Small intestine (tissue), 7 donors: ENCODE data around the gene LY6G6C. TPM values are rescaled to one million over a fixed set of nuclear protein-coding genes. Genes with fewer than 3 reads are reported as not detected.

ENCODE experiments used
- DNase-seq, 2 donors: peaks; one replicate each; pipeline versions ENCODE4 v3.0.0 to v3.0.0-alpha.2; 2013
- FAIRE-seq: peaks from 2 replicates; lab custom pipeline; 2012; peaks lifted over from hg19 to GRCh38; lab: Jason Lieb, UNC
- H3K27ac ChIP-seq, 3 donors: one replicate each; pipeline ENCODE4 v1.5.1; 2013; ENCODE audit warnings: low read length in 2 of 3, mild to moderate bottlenecking in 2 of 3, control low read depth in 1 of 3, inconsistent platforms in 1 of 3, low read depth in 1 of 3, moderate library complexity in 1 of 3
- H3K27me3 ChIP-seq, 3 donors: one replicate each; pipeline ENCODE4 v1.6.1; 2013; ENCODE audit warnings: low read length in 3 of 3, inconsistent platforms in 1 of 3; ENCODE audit not compliant: control insufficient read depth in 3 of 3, insufficient read depth in 3 of 3
- H3K36me3 ChIP-seq, 3 donors: one replicate each; pipeline ENCODE4 v1.6.1; 2013; ENCODE audit warnings: low read length in 3 of 3, inconsistent platforms in 1 of 3, low read depth in 1 of 3, mild to moderate bottlenecking in 1 of 3, moderate library complexity in 1 of 3; ENCODE audit not compliant: control insufficient read depth in 3 of 3, insufficient read depth in 2 of 3
- H3K4me1 ChIP-seq, 3 donors: one replicate each; pipeline ENCODE4 v1.6.1; 2013; ENCODE audit warnings: low read length in 2 of 3, inconsistent platforms in 1 of 3, low read depth in 1 of 3, mild to moderate bottlenecking in 1 of 3, moderate library complexity in 1 of 3; ENCODE audit not compliant: control insufficient read depth in 3 of 3, insufficient read depth in 2 of 3
- H3K4me3 ChIP-seq, 3 donors: one replicate each; pipeline ENCODE4 v1.5.1; 2013; ENCODE audit warnings: low read length in 3 of 3, control low read depth in 1 of 3, inconsistent platforms in 1 of 3, low read depth in 1 of 3, mild to moderate bottlenecking in 1 of 3, moderate library complexity in 1 of 3
- H3K9me3 ChIP-seq, 2 donors: one replicate each; pipeline ENCODE4 v1.6.1; 2013; ENCODE audit warnings: low read depth in 1 of 2, low read length in 1 of 2; ENCODE audit not compliant: control insufficient read depth in 2 of 2, insufficient read depth in 1 of 2
- WGBS, 3 donors: extraction: QIAGEN DNeasy Blood & Tissue Kit; methylation state at CpG; one replicate each; pipeline ENCODE4 v1.1.7; 2013; 5-methylcytosine and 5-hydroxymethylcytosine counted together
- polyA plus RNA-seq, 4 donors: library from polyadenylated mRNA; stranded (reverse) in 3 of 4; unstranded in 1 of 4; fragments of 200-250 nt in 3 of 4; fragments of 120-200 nt in 1 of 4; gene quantifications; one replicate each; pipeline versions ENCODE4 v1.2.1 to v1.2.3, GENCODE V29; 2013
- donor health status: healthy with polysubstance abuse.
- donor health status: control.
- donor health status: control.
- donor health status: Bipolar disorder and iron deficiency.
- donor health status: healthy.

The LY6G6C gene
- polyA plus RNA-seq, 4 donors: 0.18 TPM; not detected in 3

GRCh38 chr6:31700740-31701401 is 20.7 kb downstream of the LY6G6C start:
- 45 to 72% (median 64%) methylated on average over 5 of the region's 5 CpGs for WGBS, 3 donors
- H3K27me3 ChIP-seq: no peaks in the 10 kb centered on the region
- FAIRE-seq: no peak
- peaks cover 0 to 21% (median 4%) of the 10 kb centered on the region in 3 donors for H3K4me1 ChIP-seq
- no peak overlapping the region for H3K4me3 ChIP-seq
- H3K9me3 ChIP-seq: no peaks in the 10 kb centered on the region
- peaks cover 0 to 45% (median 4%) of the 10 kb centered on the region in 3 donors for H3K36me3 ChIP-seq
- H3K27ac ChIP-seq: peak overlapping the region in 2 of 3 donors; percentile 21 to 39
- peak in 1 of 2 donors; percentile 50 for DNase-seq

- Histone ChIP-seq H3K27me3 (no peaks in the 10 kb centered on the region), H3K4me3 (no peak overlapping the region), H3K4me1 (peaks cover 0 to 18% (median 4%) of the 10 kb centered on the region in 3 donors), H3K36me3 (peaks cover 7 to 76% (median 9%) of the 10 kb centered on the region in 3 donors), H3K27ac (no peak overlapping the region), H3K9me3 (no peaks in the 10 kb centered on the region)
- 47 to 62% (median 48%) methylated on average over 3 of the region's 3 CpGs for WGBS, 3 donors
- no peak for DNase-seq
- FAIRE-seq: no peak
Observed at GRCh38 chr6:31697555-31697954, 24.0 kb downstream of the LY6G6C start.

DNA sequence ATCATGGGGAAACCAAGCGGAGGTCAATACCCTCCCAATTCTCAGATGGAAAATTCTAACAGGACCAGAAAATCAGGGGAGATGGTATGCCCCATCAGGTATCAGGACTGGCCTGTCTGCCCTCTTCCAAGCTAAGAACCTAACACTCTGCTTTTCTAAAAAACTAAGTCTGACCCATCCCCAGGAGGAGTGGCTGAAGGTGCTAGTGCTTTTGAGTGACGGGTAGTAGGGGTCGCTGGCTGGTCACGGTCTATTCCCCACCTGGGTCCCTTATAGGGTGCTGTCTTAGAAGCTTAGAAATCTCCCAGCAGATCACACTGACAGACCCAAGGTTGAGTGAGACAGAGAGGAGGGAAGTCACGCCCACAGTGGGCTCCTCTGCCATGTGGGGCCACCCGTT is 28.0 kb downstream of the LY6G6C start:
- Histone ChIP-seq H3K36me3 (peaks cover 9 to 86% (median 14%) of the 10 kb centered on the region in 3 donors), H3K27ac (no peak overlapping the region), H3K4me3 (no peak overlapping the region), H3K9me3 (no peaks in the 10 kb centered on the region), H3K4me1 (peaks cover 0 to 15% (median 0%) of the 10 kb centered on the region in 3 donors), H3K27me3 (no peaks in the 10 kb centered on the region)
- FAIRE-seq (no peak), DNase-seq (no peak)
- 93 to 95% (median 94%) methylated on average over 6 of the region's 6 CpGs for WGBS, 3 donors

DNA sequence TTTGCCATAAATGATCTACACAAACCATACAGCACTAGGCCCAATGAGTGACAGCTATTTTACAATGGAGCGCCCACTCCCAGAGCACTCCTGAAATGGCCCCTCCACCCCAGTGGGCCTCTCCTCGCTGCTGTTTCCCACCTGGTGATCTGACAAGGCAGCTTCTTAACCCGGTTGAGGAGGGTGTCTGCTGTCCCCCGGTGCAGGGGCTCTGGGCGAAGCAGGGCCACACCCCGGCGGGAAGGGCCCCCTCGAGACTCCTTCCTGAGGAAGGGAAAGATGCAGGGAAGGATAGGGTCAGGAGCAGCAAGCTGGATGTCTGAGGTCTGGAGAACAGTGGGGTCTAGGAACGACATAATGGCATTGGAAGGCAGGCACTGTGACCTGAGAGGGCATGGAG is 28.7 kb downstream of the LY6G6C start:
- DNase-seq: no peak
- WGBS, 3 donors: 91 to 96% (median 93%) methylated on average over 8 to 9 of the region's 9 CpGs

GRCh38 chr6:31692353-31692752 is 29.2 kb downstream of the LY6G6C start:
- 82 to 89% (median 88%) methylated on average over 4 of the region's 4 CpGs for WGBS, 3 donors
- Histone ChIP-seq H3K27ac (no peak overlapping the region), H3K4me1 (peaks cover 0 to 15% (median 0%) of the 10 kb centered on the region in 3 donors), H3K36me3 (peaks cover 8 to 91% (median 14%) of the 10 kb centered on the region in 3 donors), H3K4me3 (no peak overlapping the region), H3K9me3 (no peaks in the 10 kb centered on the region), H3K27me3 (no peaks in the 10 kb centered on the region)
- no peak for FAIRE-seq
- no peak for DNase-seq

More for the DNA sequence above, 28.7 kb downstream of the LY6G6C start:
- H3K36me3 ChIP-seq: peaks cover 9 to 91% (median 14%) of the 10 kb centered on the region in 3 donors
- no peak overlapping the region for H3K27ac ChIP-seq
- H3K4me1 ChIP-seq: peaks cover 0 to 15% (median 0%) of the 10 kb centered on the region in 3 donors
- no peaks in the 10 kb centered on the region for H3K9me3 ChIP-seq
- H3K4me3 ChIP-seq: no peak overlapping the region
- no peaks in the 10 kb centered on the region for H3K27me3 ChIP-seq
- no peak for FAIRE-seq

GRCh38 chr6:31691564-31692108 is 29.9 kb downstream of the LY6G6C start:
- peaks cover 8 to 93% (median 14%) of the 10 kb centered on the region in 3 donors for H3K36me3 ChIP-seq
- DNase-seq (no peak), FAIRE-seq (no peak)
- no peaks in the 10 kb centered on the region for H3K27me3 ChIP-seq
- H3K9me3 ChIP-seq: no peaks in the 10 kb centered on the region
- H3K4me1 ChIP-seq: peaks cover 0 to 15% (median 0%) of the 10 kb centered on the region in 3 donors
- H3K4me3 ChIP-seq: no peak overlapping the region
- H3K27ac ChIP-seq: no peak overlapping the region
- WGBS, 3 donors: 95% methylated on average over 12 of the region's 12 CpGs

DNA sequence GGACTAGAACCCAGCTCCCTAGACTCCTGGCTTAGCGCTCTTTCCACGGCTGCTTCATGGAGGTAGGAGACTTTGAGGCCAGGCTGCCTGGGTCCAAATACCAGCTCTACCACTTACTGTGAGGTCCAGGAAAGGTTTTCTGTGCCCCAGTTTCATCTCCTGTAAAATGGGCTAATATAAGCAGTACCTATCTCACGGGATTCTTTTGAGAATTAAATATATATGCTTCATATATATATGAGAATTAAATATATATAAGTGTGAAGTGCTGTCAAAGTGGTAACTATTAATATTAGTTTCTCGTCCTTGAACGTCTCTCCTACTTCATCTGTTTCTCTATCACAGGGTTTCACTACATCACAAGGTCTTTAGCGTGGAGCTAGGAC is 30.5 kb downstream of the LY6G6C start:
- Histone ChIP-seq H3K4me3 (no peak overlapping the region), H3K9me3 (no peaks in the 10 kb centered on the region), H3K4me1 (peaks cover 0 to 15% (median 0%) of the 10 kb centered on the region in 3 donors), H3K36me3 (peaks cover 13 to 94% (median 16%) of the 10 kb centered on the region in 3 donors), H3K27ac (peak overlapping the region in 2 of 3 donors; percentile 71 to 92), H3K27me3 (no peaks in the 10 kb centered on the region)
- FAIRE-seq (no peak), DNase-seq (no peak)
- 83 to 90% (median 89%) methylated on average over 6 of the region's 6 CpGs for WGBS, 3 donors

DNA sequence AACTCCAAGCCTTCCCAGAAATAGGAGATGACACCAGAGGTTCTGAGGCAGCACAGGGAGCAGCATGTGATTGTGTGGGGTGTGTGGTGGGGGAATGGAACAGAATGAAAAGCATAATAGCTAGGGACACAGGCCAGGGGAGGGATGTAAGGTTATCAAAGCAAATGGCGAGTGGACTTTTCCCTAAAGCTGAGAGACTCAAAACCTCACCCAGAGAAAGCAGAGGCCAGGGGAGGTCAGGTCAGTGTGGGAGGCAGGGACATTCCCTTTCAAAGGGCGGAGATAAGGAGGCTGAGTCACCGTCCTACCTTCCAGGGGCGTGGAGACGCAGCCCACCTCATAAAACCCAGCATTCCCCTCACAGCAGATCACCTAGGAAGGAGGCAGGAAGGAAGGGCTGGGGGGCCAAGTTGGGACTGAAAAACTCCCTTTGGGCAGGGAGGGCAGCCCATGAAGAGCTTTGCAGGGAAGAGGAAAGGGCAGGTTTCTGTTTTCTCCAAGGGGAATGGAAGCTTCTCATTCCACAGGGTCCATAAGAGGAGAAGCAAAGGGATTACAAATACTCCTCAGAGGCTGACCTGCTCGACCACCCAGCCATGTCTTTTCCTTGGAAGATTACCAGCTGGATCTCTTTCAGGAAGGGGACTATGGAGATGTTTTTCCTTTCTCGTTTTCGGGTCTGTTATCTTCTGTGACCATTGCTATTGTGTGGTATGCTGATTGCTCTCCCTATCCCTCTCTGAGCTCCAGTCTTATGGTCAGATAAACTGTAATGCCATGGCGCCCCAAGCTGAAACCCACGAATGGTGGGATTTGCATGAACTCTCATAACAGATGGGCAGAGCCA is 31.1 kb downstream of the LY6G6C start:
- Histone ChIP-seq H3K4me3 (no peak overlapping the region), H3K9me3 (no peaks in the 10 kb centered on the region), H3K4me1 (peaks cover 0 to 15% (median 0%) of the 10 kb centered on the region in 3 donors), H3K27me3 (no peaks in the 10 kb centered on the region), H3K36me3 (peaks cover 13 to 95% (median 16%) of the 10 kb centered on the region in 3 donors), H3K27ac (peak overlapping the region; percentile 52 to 92 (median 71))
- no peak for FAIRE-seq
- 31 to 59% (median 52%) methylated on average over 10 of the region's 10 CpGs for WGBS, 3 donors
- DNase-seq: peak; percentile 86 to 92
